Measurements from ENCODE around the gene MGARP.

Gene MGARP

DNA sequence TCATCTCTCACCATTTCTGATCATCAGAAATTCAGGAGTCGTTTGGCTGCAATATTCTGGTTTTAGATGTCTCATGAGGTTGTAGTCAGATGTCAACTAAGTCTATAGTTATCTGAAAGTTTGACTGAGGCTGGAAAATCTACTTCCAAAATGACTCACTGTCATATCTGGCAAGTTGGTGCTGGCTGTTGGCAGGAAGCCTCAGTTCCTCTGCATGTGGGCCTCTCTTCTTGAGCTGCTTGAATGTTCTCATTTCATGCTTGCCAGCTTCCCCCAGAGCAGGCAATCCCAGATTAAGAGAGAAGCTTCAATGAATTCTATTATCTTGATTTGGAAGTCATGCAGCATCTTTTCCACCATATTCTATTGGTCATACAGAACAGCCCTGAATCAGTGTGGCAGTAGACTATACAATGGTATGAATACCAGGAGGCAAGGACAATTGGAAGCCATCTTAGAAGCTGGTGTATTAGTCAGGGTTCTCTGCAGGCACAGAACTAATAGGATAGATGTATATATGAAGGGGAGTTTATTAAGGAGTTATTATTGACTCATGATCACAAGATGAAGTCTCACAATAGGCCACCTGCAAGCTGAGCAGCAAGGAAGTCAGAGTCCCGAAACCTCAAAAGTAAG, 56.2 kb downstream of the MGARP start:
- no peak for DNase-seq (ENCODE audit: low spot score)
- TF ChIP-seq, protein P1, sequence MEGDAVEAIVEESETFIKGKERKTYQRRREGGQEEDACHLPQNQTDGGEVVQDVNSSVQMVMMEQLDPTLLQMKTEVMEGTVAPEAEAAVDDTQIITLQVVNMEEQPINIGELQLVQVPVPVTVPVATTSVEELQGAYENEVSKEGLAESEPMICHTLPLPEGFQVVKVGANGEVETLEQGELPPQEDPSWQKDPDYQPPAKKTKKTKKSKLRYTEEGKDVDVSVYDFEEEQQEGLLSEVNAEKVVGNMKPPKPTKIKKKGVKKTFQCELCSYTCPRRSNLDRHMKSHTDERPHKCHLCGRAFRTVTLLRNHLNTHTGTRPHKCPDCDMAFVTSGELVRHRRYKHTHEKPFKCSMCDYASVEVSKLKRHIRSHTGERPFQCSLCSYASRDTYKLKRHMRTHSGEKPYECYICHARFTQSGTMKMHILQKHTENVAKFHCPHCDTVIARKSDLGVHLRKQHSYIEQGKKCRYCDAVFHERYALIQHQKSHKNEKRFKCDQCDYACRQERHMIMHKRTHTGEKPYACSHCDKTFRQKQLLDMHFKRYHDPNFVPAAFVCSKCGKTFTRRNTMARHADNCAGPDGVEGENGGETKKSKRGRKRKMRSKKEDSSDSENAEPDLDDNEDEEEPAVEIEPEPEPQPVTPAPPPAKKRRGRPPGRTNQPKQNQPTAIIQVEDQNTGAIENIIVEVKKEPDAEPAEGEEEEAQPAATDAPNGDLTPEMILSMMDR (IDR thresholded peaks at IDR 0.05; ENCODE audit: extremely low read depth, missing control alignments), result no peak

DNA sequence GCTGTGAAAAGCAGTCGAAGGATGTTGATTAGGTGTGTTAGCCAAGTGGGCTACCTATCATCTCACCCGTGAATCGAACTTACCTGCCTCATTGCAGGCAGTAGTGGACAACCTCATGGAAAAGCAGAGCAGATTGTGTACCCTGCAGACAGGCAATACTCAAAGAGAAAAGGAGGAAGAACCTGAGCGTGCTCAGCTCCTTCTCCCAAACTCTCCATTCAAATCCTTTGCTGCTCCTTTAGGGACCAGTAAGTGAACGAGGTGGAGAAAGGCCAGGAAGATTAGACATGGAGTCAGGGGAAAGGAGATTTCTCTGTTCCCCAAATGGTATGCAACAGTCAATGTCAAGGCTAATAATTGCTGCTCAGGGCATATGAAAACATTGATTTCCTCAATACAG, 57.8 kb downstream of the MGARP start:
- TF ChIP-seq, protein P1 (IDR thresholded peaks at IDR 0.05; ENCODE audit: extremely low read depth, missing control alignments), result no peak
- DNase-seq (ENCODE audit: low spot score), result no peak

- TF ChIP-seq, protein P1 (IDR thresholded peaks at IDR 0.05; ENCODE audit: extremely low read depth, missing control alignments), result no peak
- DNase-seq (ENCODE audit: low spot score), result no peak
Measured at GRCh38 chr4:139221687-139222086, 58.3 kb downstream of the MGARP start.

DNA sequence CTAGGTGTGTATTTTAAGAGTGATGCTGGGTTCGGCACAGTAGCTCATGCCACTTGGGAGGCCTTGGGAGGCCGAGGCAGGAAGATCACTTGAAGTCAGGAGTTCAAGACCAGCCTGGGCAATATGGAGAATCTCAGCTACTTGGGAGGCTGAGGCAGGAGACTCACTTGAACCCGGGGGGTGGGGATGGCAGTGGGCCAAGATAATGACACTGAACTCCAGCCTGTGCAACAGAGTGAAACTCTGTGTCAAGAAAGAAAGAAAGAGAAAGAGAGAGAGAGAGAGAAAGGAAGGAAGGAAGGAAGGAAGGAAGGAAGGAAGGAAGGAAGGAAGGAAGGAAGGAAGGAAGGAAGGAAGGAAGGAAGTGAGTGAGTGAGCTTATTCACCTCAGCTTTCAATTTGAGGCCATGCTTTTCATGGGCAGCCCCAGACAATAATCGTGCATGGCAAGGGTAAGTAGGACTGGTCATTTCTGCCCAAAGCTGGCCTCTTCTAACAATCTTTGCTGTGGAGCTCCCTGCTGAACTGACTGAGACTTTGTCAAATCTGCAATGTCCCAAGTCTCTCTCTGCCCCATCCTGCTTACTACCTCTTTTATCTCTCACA, 60.5 kb downstream of the MGARP start:
- DNase-seq (ENCODE audit: low spot score), result no peak
- TF ChIP-seq, protein P1 (IDR thresholded peaks at IDR 0.05; ENCODE audit: extremely low read depth, missing control alignments), result no peak

Data from GM20000 (cell line).